GM13976 (cell line): ENCODE results near the gene RGL1.
A peak's percentile ranks its signal among the peaks of the same experiment; 100 is the strongest.

Experiments
- DNase-seq: peaks from one replicate; pipeline ENCODE4 v3.0.0; 2012; ENCODE audit warnings: low spot score
- CTCF ChIP-seq: IDR thresholded peaks from 2 replicates; pipeline ENCODE4 v1.5.1; 2012; ENCODE audit warnings: borderline replicate concordance, mild to moderate bottlenecking; ENCODE audit not compliant: insufficient read depth; ENCODE audit errors: extremely low read depth, missing control alignments, control extremely low read depth
- in situ Hi-C: fragments of 300-500 bp; cut with MboI; formaldehyde crosslinking; loops from one replicate; pipeline ENCODE4 v1.12.0; 2022; ENCODE audit warnings: low sequenced_read_pairs, mixed read lengths, inconsistent platforms; ENCODE audit not compliant: unreplicated experiment

Gene RGL1

GRCh38 chr1:183869664-183870063 lies 64.7 kb downstream of the RGL1 start:
- no peak for TF ChIP-seq CTCF
- in situ Hi-C loops: no loop called here

GRCh38 chr1:183870351-183871077 lies 65.6 kb downstream of the RGL1 start:
- no peak for TF ChIP-seq CTCF
- in situ Hi-C loops: no loop called here
- no peak for DNase-seq

More at GRCh38 chr1:183869664-183870063, 64.7 kb downstream of the RGL1 start:
- DNase-seq: no peak

- DNase-seq: no peak
- no peak for TF ChIP-seq CTCF
- in situ Hi-C loops: no loop called here
These were observed 66.2 kb downstream of the RGL1 start for GRCh38 chr1:183871142-183871541.

GRCh38 chr1:183871601-183872000 lies 66.7 kb downstream of the RGL1 start:
- no peak for DNase-seq
- TF ChIP-seq CTCF: no peak
- in situ Hi-C loops: no loop called here

GRCh38 chr1:183872403-183872802 lies 67.5 kb downstream of the RGL1 start:
- in situ Hi-C loops: no loop called here
- no peak for TF ChIP-seq CTCF
- no peak for DNase-seq

- no peak for TF ChIP-seq CTCF
- DNase-seq: peak; percentile 41
- in situ Hi-C loops: no loop called here
These were observed 68.7 kb downstream of the RGL1 start for GRCh38 chr1:183873642-183874041.
